Pancreas (tissue), 10 donors: ENCODE results near the gene IL17REL. TPM values are rescaled to one million over a fixed set of nuclear protein-coding genes. Genes with fewer than 3 reads are reported as not detected.
"Not testable (repeated sequence)": the region's sequence is repeated elsewhere in the genome, so short reads cannot be mapped to it uniquely, and the experiment has no call there.

Experiments used
- ATAC-seq, 4 donors: fragments of 200-7000 bp; cut with Tn5 transposase; one replicate each; pipeline versions ENCODE4 v1.8.0 to v1.9.1; 2020; ENCODE audit warnings: mild to moderate bottlenecking in 4 of 4, moderate library complexity in 4 of 4
- DNase-seq, 6 donors: peaks; one replicate each; pipeline ENCODE4 v3.0.0-alpha.2; 2020
- FAIRE-seq: peaks from 2 replicates; lab custom pipeline; 2012; peaks lifted over from hg19 to GRCh38; lab: Jason Lieb, UNC
- H3K27ac ChIP-seq, 4 donors: fragments of 200-600 bp; sonication (generic); 1 replicate in 3 of 4; 2 replicates in 1 of 4; pipeline versions ENCODE4 v1.5.0 to v1.8.0; 2020
- H3K27me3 ChIP-seq, 4 donors: fragments of 200-600 bp; one replicate each; pipeline ENCODE4 v1.8.0; 2021
- H3K36me3 ChIP-seq, 3 donors: fragments of 200-600 bp; sonication (generic) in 1 of 3; one replicate each; pipeline versions ENCODE4 v1.5.0 to v1.8.0; 2020 to 2021
- H3K4me1 ChIP-seq, 3 donors: fragments of 200-600 bp; one replicate each; pipeline ENCODE4 v1.8.0; 2021
- H3K4me3 ChIP-seq, 4 donors: fragments of 200-600 bp; sonication (generic) in 2 of 4; one replicate each; pipeline versions ENCODE4 v1.5.0 to v1.8.0; 2020 to 2021
- H3K9me3 ChIP-seq, 4 donors: fragments of 200-600 bp; one replicate each; pipeline ENCODE4 v1.8.0; 2021
- CTCF ChIP-seq, 4 donors: fragments of 200-600 bp; sonication (generic) in 3 of 4; IDR thresholded peaks; one replicate each; pipeline versions ENCODE4 v1.5.0 to v1.8.0; 2021; ENCODE audit warnings: antibody characterized with exemption in 4 of 4
- WGBS, 2 donors: extraction: QIAGEN DNeasy Blood & Tissue Kit; methylation state at CpG; one replicate each; pipeline ENCODE4 v1.1.7; 2013; 5-methylcytosine and 5-hydroxymethylcytosine counted together
- intact Hi-C, 3 donors: fragments of 100-400 bp; cut with DNase I; formaldehyde crosslinking; loops; one replicate each; pipeline versions ENCODE4 v1.11.1 to v1.14.2; 2022
- polyA plus RNA-seq, 2 donors: library from polyadenylated mRNA; stranded (reverse); fragments of 200-250 nt; gene quantifications; one replicate each; pipeline ENCODE4 v1.2.3, GENCODE V29; 2013
- total RNA-seq, 6 donors: library from RNA; stranded (reverse); fragmentation: NEBNext Ultra II Directional in 4 of 6; extraction: Animal tissue kit (Norgen Biotek cat#: 25700) in 4 of 6; gene quantifications; one replicate each; pipeline versions ENCODE4 v1.2.1 to v1.2.4, GENCODE V29; 2021 to 2023
- donor health status: healthy with polysubstance abuse.
- donor health status: DM: no; HTN: no; CAD: no; lungs with moderate emphysema.
- donor health status: DM: no; HTN: no; CAD: no.
- donor health status: control.
- donor health status: control.
- donor health status: Bipolar disorder and iron deficiency.
- donor health status: DM: yes; HTN: yes; CAD: no.
- donor health status: DM: no; HTN: no; CAD: no.
- donor health status: DM: no; HTN: no; CAD: no.
- donor health status: DM: yes; HTN: yes; CAD: no.

IL17REL gene
- total and polyA plus RNA-seq, 8 donors: not detected

GRCh38 chr22:49948958-49949913, 63.3 kb downstream of the IL17REL start:
- DNase-seq: peak; percentile 87 to 98 (median 95)
- FAIRE-seq: no peak
- Histone ChIP-seq H3K4me1 (peaks cover 58 to 63% (median 61%) of the 10 kb centered on the region in 3 donors), H3K4me3 (peak overlapping the region; percentile 1 to 55 (median 44)), H3K27me3 (no peaks in the 10 kb centered on the region), H3K9me3 (no peaks in the 10 kb centered on the region), H3K36me3 (no peaks in the 10 kb centered on the region), H3K27ac (peak overlapping the region; percentile 86 to 99 (median 98))
- intact Hi-C loops: no loop called here
- WGBS, 2 donors: 29 to 33% methylated on average over 29 to 42 of the region's 42 CpGs
- TF ChIP-seq CTCF (IDR thresholded peaks at IDR 0.05): no peak
- peak; percentile 52 to 63 (median 61) for ATAC-seq

GRCh38 chr22:49948116-49948957, 64.2 kb downstream of the IL17REL start:
- WGBS, 2 donors: 24 to 27% methylated on average over 23 of the region's 23 CpGs
- no peak for FAIRE-seq
- no peaks in the 10 kb centered on the region for H3K36me3 ChIP-seq

GRCh38 chr22:49947296-49947622, 65.3 kb downstream of the IL17REL start:
- H3K4me1 ChIP-seq: peaks cover 38 to 43% (median 42%) of the 10 kb centered on the region in 3 donors
- FAIRE-seq: no peak
- intact Hi-C loops: no loop called here
- ATAC-seq: no peak
- TF ChIP-seq CTCF (IDR thresholded peaks at IDR 0.05): no peak
- no peaks in the 10 kb centered on the region for H3K36me3 ChIP-seq
- peak overlapping the region; percentile 86 to 99 (median 98) for H3K27ac ChIP-seq
- WGBS, 2 donors: 69 to 77% methylated on average over 6 of the region's 6 CpGs
- H3K27me3 ChIP-seq: no peaks in the 10 kb centered on the region
- no peak for DNase-seq
- H3K9me3 ChIP-seq: no peaks in the 10 kb centered on the region
- H3K4me3 ChIP-seq: peak overlapping the region in 3 of 4 donors; percentile 40 to 55 (median 49)

More at GRCh38 chr22:49948116-49948957, 64.2 kb downstream of the IL17REL start:
- intact Hi-C loops: no loop called here
- ATAC-seq (peak; percentile 6 to 16 (median 8)), DNase-seq (peak in 3 of 6 donors; percentile 66 to 81 (median 70))
- no peak for TF ChIP-seq CTCF (IDR thresholded peaks at IDR 0.05)
- H3K9me3 ChIP-seq: no peaks in the 10 kb centered on the region
- peaks cover 49 to 54% (median 52%) of the 10 kb centered on the region in 3 donors for H3K4me1 ChIP-seq
- peak overlapping the region; percentile 86 to 99 (median 98) for H3K27ac ChIP-seq
- peak overlapping the region; percentile 1 to 55 (median 44) for H3K4me3 ChIP-seq
- H3K27me3 ChIP-seq: no peaks in the 10 kb centered on the region

GRCh38 chr22:49946612-49947295, 65.8 kb downstream of the IL17REL start:
- peak in 2 of 6 donors; percentile 43 to 51 for DNase-seq

GRCh38 chr22:49945042-49945794, 67.3 kb downstream of the IL17REL start:
- H3K27me3 ChIP-seq, H3K4me3 ChIP-seq, H3K9me3 ChIP-seq, H3K36me3 ChIP-seq, ATAC-seq, intact Hi-C loops: not testable (repeated sequence)
- Histone ChIP-seq H3K27ac (peak overlapping the region in 3 of 4 donors; percentile 27 to 55 (median 35)), H3K4me1 (peaks cover 24 to 29% (median 27%) of the 10 kb centered on the region in 3 donors)
- peak; percentile 23 for FAIRE-seq
- 80 to 84% methylated on average over 17 of the region's 17 CpGs for WGBS, 2 donors
- DNase-seq: peak in 3 of 6 donors; percentile 37 to 58 (median 43)

More at GRCh38 chr22:49946612-49947295, 65.8 kb downstream of the IL17REL start:
- Histone ChIP-seq H3K9me3 (no peaks in the 10 kb centered on the region), H3K4me3 (peak overlapping the region in 3 of 4 donors; percentile 40 to 55 (median 49)), H3K27me3 (no peaks in the 10 kb centered on the region), H3K27ac (peak overlapping the region; percentile 86 to 99 (median 98)), H3K36me3 (no peaks in the 10 kb centered on the region), H3K4me1 (peaks cover 33 to 38% (median 37%) of the 10 kb centered on the region in 3 donors)
- intact Hi-C loops: no loop called here
- 75 to 82% methylated on average over 17 of the region's 17 CpGs for WGBS, 2 donors
- TF ChIP-seq CTCF (IDR thresholded peaks at IDR 0.05): no peak
- FAIRE-seq (no peak), ATAC-seq (no peak)
